Measurements from ENCODE around the gene DYSF. TPM values are rescaled to one million over a fixed set of nuclear protein-coding genes. Genes with fewer than 3 reads are reported as not detected.

The DYSF gene
- polyA plus RNA-seq, 1 of the 3 experiments (the other 2 are of a cell fraction) = 0.10 TPM

- no peaks in the 10 kb centered on the region; the same call in 1 of the 2 replicates for H3K27me3 ChIP-seq (ENCODE audit: insufficient read depth)
- H3K27ac ChIP-seq (ENCODE audit: low read depth in 2 of 2, low read length in 1 of 2) = no peak overlapping the region
- no peak overlapping the region for H2AFZ ChIP-seq (ENCODE audit: low read depth)
- no peaks in the 10 kb centered on the region for H3K9me3 ChIP-seq
- no peaks in the 10 kb centered on the region for H3K9me2 ChIP-seq
- H4K20me1 ChIP-seq (ENCODE audit: insufficient read depth) = no peaks in the 10 kb centered on the region
- no peak overlapping the region for H3K9ac ChIP-seq
- H3K4me3 ChIP-seq (ENCODE audit: low read depth in 2 of 2, low read length in 1 of 2) = no peak overlapping the region
- no peak for DNase-seq
- no peaks in the 10 kb centered on the region for H3K4me1 ChIP-seq (ENCODE audit: control insufficient read depth in 1 of 2, insufficient read depth in 2 of 2, low read depth in 1 of 2, low read length in 1 of 2)
- TF ChIP-seq GATA2 (CRISPR knock-in tag; IDR thresholded peaks at IDR 0.05) (no peak), POLR2AphosphoS5 (IDR thresholded peaks at IDR 0.05; ENCODE audit: low read depth, low read length) (no peak), RAD21 (IDR thresholded peaks at IDR 0.05; ENCODE audit: low read length) (no peak), REST (IDR thresholded peaks at IDR 0.05; ENCODE audit: low read depth, low read length) (no peak), USF2 (IDR thresholded peaks at IDR 0.05; ENCODE audit: borderline replicate concordance, low read depth, low read length) (no peak), MEF2A (IDR thresholded peaks at IDR 0.05; ENCODE audit: borderline replicate concordance, low read depth) (no peak), TAF1 (IDR thresholded peaks at IDR 0.05; ENCODE audit: borderline replicate concordance, low read depth, low read length) (no peak), FOXM1 (IDR thresholded peaks at IDR 0.05; ENCODE audit: low read depth) (no peak), CTCF (IDR thresholded peaks at IDR 0.05) (no peak), SIN3A (IDR thresholded peaks at IDR 0.05; ENCODE audit: borderline replicate concordance, low read depth, low read length) (no peak), YY1 (IDR thresholded peaks at IDR 0.05; ENCODE audit: low read depth) (no peak), TCF12 (IDR thresholded peaks at IDR 0.05) (no peak), TEAD4 (IDR thresholded peaks at IDR 0.05; ENCODE audit: borderline replicate concordance, insufficient read depth) (no peak), NRF1 (IDR thresholded peaks at IDR 0.05; ENCODE audit: low read depth, low read length) (no peak)
- WGBS (ENCODE audit: low lambda C conversion rate) = 61% methylated on average over 9 of the region's 11 CpGs
- POLR2A ChIA-PET = no interaction called here
- H3F3A ChIP-seq (replicated peaks; ENCODE audit: insufficient read depth) = no peaks in the 10 kb centered on the region
- CTCF ChIA-PET = no interaction called here
- H3K4me2 ChIP-seq = no peak overlapping the region
- no peaks in the 10 kb centered on the region for H3K79me2 ChIP-seq (ENCODE audit: insufficient read depth)
- H3K36me3 ChIP-seq (replicated peaks in 1 of 2; ENCODE audit: control insufficient read depth in 1 of 2, insufficient read depth in 2 of 2, low read length in 1 of 2) = no peaks in the 10 kb centered on the region
Observed at GRCh38 chr2:71665168-71666093, 212.1 kb downstream of the DYSF start.
